Activated CD8-positive, alpha-beta memory T cell treated with anti-CD3 and anti-CD28 coated beads for 36 hours (primary cell): ENCODE results near the gene NPC2. TPM values are rescaled to one million over a fixed set of nuclear protein-coding genes. Genes with fewer than 3 reads are reported as not detected.

Experiments
- CTCF ChIA-PET: fragments of 350-600 bp; sonication (Branson Sonifier 250); formaldehyde crosslinking; loops from one replicate; lab custom pipeline; 2021; ENCODE audit warnings: antibody characterized with exemption; lab: Charles Lee
- POLR2A ChIA-PET: fragments of 350-600 bp; sonication (Branson Sonifier 250); formaldehyde crosslinking; loops from one replicate; lab custom pipeline; 2021; ENCODE audit warnings: antibody characterized with exemption; lab: Charles Lee
- total RNA-seq, 2 experiments: library from RNA; stranded (reverse); gene quantifications; one replicate each; pipeline ENCODE4 v1.2.3, GENCODE V29; 2021

Gene NPC2
- total RNA-seq, 2 experiments from 2014 or later: 12.4 to 13.4 TPM

GRCh38 chr14:74504874-74505720 is 12.0 kb upstream of the NPC2 start:
- ChIA-PET POLR2A (no interaction called here), CTCF (no interaction called here)

- CTCF ChIA-PET: no interaction called here
- POLR2A ChIA-PET: no interaction called here
These were observed 11.3 kb upstream of the NPC2 start for GRCh38 chr14:74504412-74504811.

GRCh38 chr14:74503938-74504335 is 10.8 kb upstream of the NPC2 start:
- CTCF ChIA-PET: no interaction called here

GRCh38 chr14:74503291-74503937 is 10.3 kb upstream of the NPC2 start:
- POLR2A ChIA-PET: no interaction called here
- CTCF ChIA-PET: interaction anchor here (0.5 to 1.6 kb wide), 2 partner anchors 10 to 179 kb away, joined by 4 read pairs; partner anchors contain the start of genes ISCA2 and NPC2

More at GRCh38 chr14:74503938-74504335, 10.8 kb upstream of the NPC2 start:
- POLR2A ChIA-PET: no interaction called here

- ChIA-PET POLR2A (no interaction called here), CTCF (interaction anchor here (1.6 kb wide), 1 partner anchor 9 kb away, joined by 4 read pairs; the partner anchor contains the start of genes ISCA2 and NPC2)
These were observed 9.3 kb upstream of the NPC2 start for GRCh38 chr14:74502236-74503019.

DNA sequence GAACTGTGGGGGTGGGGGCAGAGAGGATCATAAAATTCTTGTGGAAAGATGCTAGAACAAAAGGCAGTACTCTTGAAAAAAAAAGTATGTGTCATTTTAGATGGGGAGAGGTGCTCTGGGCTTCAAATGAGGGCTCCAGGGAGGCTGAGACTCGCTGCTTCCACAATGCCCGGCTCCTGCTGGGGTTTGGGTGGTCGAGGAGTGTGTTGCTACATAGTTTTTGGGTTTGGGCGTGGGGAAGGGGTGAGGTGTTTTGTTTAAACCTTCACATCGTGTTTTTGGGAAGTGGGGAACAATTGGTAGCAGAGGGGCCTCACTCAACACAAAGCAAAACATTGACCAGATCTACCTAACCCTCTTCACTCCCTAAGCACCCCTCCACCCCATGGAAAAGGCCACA is 8.6 kb upstream of the NPC2 start:
- POLR2A ChIA-PET: no interaction called here
- CTCF ChIA-PET: interaction anchor here (1.6 kb wide), 1 partner anchor 8 kb away, joined by 4 read pairs; the partner anchor contains the start of genes ISCA2 and NPC2

DNA sequence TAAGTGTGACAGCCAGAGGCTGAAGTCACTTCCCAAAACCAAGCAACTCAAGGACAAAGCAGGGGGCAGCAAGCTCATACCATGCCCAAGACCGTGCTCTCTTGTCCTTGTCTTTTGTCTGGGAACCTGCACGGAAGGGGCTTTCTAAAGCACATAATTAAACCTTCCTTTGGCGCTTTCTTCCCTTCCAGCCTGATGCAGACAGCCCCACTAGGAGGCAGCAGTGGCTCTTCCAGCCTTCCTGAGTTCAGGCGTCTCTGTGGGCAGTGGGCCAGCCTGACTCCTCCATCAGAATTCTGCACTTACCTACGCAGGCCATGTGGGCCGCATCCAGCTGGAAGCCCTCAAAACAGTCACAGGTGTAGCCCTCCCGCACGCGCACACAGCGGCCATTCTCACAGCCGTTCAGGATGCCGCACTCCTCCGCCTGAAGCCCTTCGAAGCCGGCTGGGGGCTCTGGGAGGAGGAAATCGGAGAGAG is 8.1 kb upstream of the NPC2 start:
- CTCF ChIA-PET: no interaction called here
- POLR2A ChIA-PET: no interaction called here

GRCh38 chr14:74500417-74501134 is 7.5 kb upstream of the NPC2 start:
- POLR2A ChIA-PET: no interaction called here
- CTCF ChIA-PET: no interaction called here

GRCh38 chr14:74495356-74495755 is 2.3 kb upstream of the NPC2 start:
- POLR2A ChIA-PET: no interaction called here
- CTCF ChIA-PET: no interaction called here

- ChIA-PET CTCF (interaction anchor here (0.6 to 1.2 kb wide), 3 partner anchors 9 to 363 kb away, joined by 4 to 6 read pairs (median 5); no protein-coding TSS in a partner anchor), POLR2A (no interaction called here)
These were observed 497 bp upstream of the NPC2 start, which contains the start of gene ISCA2 for GRCh38 chr14:74493343-74494261. Gene ISCA2 (plus strand): TSS chr14:74493765. CDS start chr14:74493775, 10 bp downstream.

GRCh38 chr14:74491956-74492775 is 939 bp downstream of the NPC2 start:
- CTCF ChIA-PET: interaction anchor here (0.6 to 2.1 kb wide), 2 partner anchors 32 to 235 kb away, joined by 3 to 4 read pairs; no protein-coding TSS in a partner anchor
- POLR2A ChIA-PET: no interaction called here

DNA sequence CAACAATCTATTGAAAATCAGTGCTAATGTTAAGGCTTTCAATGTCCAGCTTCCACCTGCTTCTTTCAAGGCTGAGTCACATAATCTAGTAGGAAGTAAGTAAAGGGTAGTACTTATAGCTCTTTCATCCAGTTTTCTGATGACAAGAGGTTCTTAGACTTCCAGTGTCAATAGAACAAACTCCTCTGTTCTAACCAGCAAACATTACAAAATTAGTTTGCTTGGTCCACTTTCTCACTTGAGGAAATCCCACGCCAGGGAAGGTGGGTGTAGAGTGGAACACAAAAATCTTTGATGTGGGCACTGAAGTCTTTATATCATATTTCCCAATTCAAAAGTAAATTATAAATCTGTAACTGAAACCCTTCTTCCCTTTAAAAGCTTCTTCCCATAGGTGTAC is 2.6 kb downstream of the NPC2 start:
- ChIA-PET CTCF (interaction anchor here (1.0 to 2.1 kb wide), 3 partner anchors 127 to 233 kb away, joined by 3 to 4 read pairs (median 3); no protein-coding TSS in a partner anchor), POLR2A (no interaction called here)

- POLR2A ChIA-PET: no interaction called here
- CTCF ChIA-PET: no interaction called here
These were observed 4.2 kb downstream of the NPC2 start for GRCh38 chr14:74488786-74489397.

- ChIA-PET CTCF (no interaction called here), POLR2A (no interaction called here)
These were observed 6.9 kb downstream of the NPC2 start for GRCh38 chr14:74486164-74486563.

DNA sequence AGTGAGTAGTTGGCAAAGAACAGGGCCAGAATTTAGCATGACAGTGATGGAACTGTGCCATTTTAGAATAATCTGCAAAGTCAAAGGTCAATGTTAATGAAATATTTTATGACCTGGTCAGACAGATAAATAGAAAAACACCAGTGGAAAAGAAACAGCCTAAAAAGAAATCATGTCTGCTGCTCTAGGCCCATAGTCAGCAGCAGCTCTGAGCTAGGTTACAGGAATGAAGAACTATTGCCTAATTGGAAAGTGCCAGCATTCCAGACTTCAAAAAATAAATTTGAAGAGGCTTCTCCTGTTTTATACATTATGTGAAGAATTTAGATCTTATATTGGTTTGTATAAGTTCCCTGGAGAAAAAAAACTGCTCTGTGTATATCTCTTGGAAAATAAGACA is 9.8 kb downstream of the NPC2 start:
- ChIA-PET CTCF (no interaction called here), POLR2A (no interaction called here)

DNA sequence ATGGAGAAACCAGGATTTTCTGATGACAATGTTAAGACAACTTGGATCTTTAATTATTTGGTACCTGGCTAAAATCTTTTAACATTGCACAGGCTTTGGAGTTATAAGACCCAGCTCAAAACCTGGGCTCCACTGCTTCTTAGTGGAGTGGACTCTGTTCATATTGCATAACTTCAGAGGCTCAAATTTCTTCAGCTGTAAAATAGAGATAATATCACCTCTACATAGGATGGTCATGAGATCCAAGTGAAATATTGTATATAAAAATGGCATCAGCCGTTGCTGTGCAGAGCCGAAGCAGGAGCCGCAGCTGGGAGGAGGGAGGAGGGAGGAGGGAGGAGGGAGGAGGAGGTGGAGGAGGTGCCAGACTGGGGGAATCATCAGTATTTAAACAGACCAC is 10.5 kb downstream of the NPC2 start:
- CTCF ChIA-PET: no interaction called here
- POLR2A ChIA-PET: no interaction called here
